NCI-H1436 (cell line): Measurements from ENCODE around the gene NT5DC2.

Experiments
- DNase-seq: peaks from one replicate; lab custom pipeline; 2025; lab: John Stamatoyannopoulos, UW

The NT5DC2 gene

DNA sequence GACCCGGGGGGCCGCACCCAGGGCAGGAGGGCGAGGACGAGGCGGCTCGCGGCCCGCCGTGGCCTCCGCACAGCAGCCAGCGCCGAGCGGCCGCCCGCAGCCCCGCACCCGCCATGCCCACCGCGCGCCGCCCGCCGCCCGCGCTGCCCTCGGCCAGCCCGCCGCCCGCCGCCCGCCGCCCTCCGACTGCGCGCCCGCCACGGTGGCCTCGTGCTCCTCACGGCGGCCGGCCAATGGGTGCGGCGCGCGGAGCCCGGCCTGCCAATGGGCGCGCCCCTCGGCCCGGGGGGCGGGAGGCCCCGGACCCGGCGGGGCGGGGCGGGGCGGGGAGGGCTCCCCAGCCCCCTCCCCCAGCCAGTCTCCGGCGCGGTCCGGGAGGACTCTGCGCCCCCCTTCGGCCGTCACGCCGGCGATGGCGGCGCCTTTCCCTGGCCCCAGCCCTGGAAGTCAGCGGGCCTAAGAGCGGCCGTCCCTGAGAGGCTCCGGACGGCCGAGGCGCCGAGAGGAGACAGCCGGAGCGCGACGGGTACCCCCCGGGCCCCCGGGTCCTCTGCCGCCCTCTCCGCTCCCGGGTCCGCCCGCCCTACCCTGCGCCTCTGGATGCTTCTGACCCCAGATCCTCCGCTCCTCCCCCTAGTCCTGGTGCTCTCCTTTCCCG lies at the start of gene NT5DC2:
Gene NT5DC2, minus strand, starts transcription at position 235 of the 658 bp plus-strand sequence. Its CDS starts 120 bp downstream, at position 115.
- DNase-seq = peak; percentile 39

DNA sequence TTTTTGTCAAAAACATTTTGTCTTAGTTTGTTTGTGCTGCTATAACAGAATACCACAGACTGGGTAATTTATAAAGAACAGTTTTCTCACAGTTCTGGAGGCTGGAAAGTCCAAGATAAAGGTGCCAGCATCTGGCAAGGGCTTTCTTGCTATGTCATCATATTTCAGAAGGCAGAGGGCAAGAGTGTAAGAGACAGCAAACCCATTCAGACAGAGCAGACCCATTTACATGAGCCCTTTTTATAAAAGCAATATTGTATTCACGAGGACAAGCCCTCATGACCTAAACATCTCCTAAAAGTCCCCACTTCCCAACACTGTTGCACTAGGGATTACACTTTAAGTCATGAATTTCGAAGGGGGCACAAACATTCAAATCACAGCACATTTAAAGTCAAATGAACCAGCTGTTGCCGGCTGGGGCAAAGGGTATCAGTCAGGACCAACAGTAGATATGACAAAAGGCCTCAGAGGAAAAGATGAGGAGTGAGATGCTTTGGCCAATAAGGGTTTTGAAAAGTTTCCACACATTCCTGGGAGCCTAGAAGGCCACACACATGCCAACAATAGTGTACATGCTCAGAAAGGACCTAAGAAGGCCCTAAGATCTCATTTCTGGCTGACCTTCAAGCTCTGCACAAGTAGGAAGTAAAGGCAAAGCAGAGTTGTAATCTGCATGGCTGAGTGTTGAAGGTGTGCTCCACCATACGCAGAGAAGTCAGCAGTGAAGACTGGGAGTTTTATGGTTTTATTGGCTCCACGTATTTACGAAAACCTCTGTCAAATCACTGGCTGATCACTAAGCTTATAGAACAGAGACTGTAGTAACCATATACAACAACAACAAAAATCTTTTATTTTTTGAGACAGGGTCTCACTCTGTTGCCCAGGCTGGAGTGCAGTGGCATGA lies 40.7 kb upstream of the NT5DC2 start:
- no peak for DNase-seq

DNA sequence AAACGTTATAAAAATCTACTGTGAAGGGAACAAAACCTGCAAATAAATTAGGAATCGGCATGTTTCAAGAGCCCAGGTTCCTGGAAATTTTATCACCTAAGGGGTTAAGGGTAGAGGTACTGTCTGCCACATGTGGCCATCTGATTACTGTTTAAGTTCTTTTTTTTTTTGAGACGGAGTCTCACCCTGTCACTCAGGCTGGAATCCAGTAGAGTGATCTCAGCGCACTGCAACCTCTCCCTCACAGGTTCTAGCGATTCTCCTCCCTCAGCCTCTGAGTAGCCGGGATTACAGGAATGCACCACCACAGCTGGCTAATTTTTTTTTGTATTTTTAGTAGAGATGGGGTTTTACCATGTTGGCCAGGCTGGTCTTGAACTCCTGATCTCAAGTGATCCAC lies 38.6 kb upstream of the NT5DC2 start:
- DNase-seq = no peak

DNA sequence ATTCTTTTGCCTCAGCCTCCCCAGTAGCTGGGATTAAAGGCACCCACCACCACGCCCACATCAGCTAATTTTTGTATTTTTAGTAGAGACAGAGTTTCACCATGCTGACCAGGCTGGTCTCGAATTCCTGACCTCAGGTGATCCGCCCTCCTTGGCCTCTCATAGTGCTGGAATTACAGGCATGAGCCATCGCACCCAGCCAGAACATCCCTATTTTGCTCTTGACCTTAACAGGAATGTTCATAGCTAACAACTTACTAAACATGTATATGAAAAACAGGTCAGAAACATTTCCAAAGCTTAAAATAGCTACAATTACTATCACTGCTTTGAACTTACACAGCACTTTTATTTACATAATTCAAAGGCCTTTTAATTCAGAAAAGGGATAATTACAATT lies 36.4 kb upstream of the NT5DC2 start:
- DNase-seq = no peak

DNA sequence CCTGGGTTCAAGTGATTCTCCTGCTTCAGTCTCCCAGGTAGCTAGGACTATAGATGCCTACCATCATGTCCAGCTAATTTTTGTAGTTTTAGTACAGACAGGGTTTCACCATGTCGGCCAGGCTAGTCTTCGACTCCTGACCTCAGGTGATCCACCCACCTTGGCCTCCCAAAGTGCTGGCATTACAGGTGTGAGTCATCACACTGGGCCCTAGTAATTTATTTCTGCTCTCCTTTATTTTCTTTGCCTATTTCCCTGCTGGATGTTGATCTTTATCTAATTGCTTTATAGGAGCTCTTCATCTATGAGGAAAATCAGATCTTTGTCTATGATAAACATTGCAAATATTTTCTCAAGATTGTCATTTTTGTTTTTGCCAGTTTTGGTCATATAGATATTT lies 34.4 kb upstream of the NT5DC2 start:
- no peak for DNase-seq

DNA sequence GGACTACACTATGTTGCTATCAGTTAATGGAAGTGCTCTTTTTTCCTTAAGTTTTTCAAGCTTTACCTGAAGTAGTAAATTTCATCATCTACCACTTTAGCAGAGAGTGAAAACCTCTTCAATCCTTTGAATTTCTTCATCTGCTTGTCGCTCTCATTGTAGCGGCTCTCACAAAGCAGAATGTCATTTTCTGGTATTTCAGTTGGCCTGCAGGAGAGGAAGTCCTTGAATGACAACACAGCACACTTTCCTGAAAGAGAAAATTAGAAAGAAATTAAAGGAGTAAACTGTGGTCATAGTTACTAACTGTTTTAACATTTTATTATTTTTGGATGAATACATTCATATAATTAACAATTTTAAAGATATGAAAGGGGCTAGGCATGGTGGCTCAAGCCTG lies 30.3 kb upstream of the NT5DC2 start:
- DNase-seq = no peak

DNA sequence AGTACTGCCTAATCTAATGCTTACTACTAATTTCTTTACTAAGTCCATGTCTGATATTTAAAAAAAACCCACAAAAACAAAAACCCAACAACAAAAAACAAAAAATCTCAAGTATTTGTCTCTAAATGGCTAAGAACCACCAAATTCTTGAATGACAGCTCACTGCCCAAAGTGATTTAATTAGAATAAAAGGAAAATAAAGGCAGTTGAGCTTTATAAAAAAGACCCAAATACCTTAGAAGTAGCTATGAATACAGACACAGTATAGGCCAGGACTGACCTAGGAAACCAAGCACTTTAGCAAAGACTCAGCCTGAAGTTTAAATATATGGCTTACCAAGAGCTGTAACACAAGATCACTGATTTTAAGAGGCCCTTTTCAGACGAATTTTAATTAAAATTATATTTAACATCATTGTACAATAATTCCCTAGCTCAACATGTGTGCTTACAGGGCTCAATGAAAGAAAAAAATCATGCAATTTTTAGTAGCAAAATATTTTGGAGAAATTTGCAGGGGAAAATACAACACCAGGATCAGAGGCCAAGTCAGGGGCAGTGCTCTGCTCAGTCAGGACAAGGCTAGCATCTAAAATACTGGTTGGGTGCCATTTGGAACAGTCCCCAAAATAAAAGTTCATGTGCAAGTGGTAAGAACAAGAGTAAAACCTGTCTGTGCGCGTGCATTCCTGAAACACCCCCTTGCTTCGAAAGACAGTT lies 27.5 kb upstream of the NT5DC2 start:
- DNase-seq = no peak

DNA sequence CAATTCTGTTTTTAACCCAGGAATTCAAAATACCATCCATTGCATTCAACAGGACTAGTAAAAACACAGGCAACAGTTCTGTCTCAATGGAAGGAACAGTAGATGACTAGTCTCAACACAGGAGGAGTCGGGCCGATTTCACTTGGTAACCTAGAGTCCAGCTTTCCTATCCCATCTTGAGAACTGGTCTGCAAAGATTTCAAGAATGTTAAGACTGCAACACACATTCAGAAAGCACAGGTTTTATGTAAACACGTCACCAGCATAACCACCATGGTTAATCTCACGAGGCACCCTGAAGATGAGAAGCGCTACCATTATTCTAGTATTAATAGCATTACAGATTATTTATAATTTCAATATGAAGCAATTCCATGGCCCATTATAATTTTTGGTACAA lies 24.8 kb upstream of the NT5DC2 start:
- DNase-seq = no peak

DNA sequence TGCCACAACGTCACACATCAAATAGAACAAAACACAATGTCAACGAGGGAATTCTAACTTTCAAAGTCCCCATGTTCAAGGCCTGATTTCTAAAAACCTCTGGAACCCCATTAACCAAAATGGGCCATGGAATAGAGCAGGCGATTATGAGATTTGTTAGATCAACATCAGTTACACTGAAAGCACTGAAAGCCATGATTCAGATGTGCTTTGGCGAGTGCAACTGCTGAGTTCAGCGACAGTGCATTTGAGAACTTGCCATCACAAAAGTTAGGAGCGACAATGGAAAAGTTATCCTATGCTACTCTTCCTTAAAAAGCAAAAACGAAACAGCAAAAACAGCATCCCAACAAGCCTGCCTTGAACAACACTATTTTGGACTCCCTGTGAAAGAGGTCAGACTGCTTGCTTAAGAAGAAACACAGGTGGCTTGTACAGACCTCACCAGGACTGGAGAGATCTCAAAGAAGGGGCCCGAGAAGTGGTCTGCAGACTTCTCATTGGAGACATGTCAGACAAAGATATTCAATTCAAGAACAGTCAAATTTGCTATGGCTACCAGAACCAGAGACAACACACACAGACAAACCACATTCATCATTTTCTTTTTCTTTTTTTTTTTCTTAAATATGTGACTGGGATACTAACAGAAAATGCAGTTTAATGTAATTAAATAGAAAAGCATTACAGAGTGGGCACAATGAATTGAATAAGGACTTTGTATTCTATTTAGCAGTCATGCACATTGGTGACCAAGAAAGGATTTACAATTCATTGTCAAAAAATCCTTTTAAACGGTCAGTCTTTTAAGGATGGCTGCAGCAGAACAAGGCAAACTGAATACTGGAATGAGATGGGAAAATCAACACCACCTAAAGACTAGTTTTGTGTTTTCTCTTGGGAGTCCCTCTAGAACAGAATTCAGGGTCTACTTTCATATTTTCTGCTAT lies 23.6 kb upstream of the NT5DC2 start:
- no peak for DNase-seq

DNA sequence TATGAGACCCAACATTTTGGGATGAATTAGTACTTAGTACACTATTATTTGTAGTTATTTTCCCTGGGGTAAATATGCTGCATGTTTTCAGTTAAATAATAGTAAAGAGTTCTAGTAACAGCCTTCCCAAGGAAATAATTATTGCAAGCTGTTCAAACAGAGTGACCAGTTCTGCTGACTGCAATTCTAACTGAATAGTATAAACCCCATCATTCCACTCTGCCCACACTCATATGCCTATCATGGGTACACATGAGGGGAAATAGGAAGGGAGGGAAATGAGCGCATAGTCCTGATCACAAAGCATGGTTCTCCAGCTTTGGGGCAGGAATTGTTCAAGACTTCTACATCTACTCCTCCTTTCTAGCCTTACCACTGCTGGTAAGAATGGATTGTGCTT lies 21.4 kb upstream of the NT5DC2 start:
- DNase-seq = no peak

DNA sequence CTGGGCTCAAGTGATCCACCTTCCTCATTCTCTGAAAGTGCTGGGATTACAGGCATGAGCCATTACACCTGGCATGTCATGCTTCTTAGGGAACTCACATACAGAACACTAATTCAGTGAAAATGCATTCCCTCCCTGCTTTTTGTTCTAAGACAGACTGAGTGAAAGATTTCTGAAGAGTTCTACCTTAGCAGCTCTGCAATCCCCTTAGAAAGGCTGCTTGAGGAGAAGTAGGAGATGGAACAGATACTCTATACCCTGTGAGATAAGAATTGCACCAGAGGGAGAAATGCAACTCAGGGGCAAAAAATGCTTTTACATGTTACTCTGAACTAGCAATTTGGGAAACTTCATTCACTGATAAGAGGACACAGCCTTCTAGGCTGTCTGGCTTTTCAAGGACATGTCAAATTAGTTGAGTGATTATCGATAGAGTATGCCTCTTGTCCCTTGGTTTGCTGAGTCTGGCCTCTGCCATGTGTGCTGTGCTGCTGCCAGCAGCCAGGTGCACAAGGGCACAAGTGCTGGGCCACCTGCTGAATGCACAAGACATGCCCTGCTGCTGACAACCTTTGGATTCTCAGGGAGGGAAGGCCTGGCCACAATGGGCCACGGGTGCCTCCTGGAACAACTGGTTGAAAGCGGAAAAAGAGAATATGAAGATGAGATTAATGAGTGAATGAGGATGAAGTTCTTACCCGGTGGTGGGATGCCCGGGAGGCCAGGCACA lies 20.5 kb upstream of the NT5DC2 start:
- no peak for DNase-seq

DNA sequence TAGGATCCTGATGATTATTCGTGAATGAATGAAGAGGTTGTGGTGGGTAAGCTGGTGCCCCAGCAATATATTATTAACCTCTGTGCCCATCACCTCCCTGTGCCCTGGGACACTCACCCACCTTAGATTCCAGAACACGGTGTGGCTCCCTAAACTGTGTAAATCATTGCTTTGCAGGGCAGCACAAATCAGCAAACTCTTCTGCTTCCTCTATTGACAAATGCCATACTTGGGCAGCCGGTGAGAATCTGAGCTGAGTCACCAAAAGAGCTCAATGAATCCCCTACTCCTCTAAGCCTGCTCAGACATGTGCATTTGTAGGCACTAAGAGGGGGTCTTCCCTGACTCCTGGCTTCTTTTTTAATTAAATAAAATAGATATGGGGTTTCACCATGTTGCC lies 18.4 kb upstream of the NT5DC2 start:
- no peak for DNase-seq

DNA sequence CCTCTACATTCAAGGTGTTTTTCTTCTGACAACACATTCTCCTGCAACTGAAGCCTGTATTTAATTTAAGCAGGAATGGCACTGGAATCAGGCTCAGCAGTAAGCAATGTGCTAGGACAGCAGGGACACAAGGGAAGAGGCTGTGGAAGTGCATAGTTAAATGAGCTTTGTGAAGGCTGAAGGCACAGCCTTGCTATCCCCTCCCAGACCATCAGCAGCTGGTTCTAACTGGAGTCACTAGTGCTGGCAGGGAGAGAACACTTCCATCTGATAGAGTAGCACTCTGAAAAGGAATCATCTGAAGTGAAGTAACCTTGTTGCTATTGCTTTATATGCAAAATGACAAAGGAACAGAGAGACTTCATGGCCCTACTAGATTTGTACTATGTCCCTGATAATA lies 17.5 kb upstream of the NT5DC2 start:
- no peak for DNase-seq

DNA sequence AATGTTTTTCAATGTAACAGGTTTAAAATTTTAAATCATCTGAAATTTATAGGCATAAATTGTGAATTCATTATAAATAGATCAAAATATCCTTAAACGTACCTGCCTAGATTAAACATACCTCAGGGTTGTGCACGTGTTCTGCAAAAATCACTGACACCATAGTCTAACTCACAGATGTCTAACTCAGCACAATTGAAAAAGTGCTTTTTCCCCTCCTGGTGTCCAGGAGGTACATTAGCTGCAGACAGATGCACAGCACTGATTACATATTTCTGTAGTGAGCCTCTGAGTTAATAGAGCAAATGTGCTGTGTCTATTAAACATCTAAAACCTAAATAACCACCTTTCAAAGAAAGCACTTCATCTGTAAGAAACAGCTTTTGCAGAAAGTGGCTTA lies 13.5 kb upstream of the NT5DC2 start:
- no peak for DNase-seq

DNA sequence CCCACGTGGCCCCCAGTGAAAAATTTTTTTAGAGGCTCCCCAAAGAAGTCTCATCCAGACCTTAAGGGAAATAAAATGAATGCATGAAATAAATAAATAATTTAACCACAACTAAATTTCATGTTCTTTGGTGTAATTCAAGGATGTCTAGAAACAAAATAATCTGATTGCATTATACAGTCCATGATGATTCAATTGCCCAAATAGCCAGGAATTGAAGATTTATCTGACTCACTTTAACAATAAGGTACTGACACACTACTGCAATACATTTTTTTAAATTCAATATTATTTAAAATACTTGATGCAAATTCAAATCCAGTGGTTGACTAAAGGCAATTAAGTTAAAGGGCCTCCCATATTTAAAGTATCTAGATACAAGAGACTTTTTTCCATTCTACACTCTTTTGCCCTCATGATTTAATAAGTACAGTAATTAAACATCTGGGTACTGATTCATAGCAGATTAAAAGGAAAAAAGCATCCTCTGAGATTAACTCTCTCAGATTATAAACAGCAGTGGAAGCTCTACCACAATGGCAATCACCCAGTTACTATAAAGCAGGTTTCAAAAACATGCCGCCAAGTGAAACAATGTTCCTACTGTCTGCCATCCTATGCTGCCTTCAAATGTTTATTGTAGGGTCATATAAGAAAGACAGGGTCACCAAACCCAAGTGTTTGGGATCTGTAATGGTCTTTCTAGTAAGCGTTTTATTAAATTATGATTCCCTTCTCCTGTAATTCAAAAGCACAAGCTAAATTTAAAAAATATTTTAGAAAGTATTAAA lies 12.6 kb upstream of the NT5DC2 start:
- no peak for DNase-seq

DNA sequence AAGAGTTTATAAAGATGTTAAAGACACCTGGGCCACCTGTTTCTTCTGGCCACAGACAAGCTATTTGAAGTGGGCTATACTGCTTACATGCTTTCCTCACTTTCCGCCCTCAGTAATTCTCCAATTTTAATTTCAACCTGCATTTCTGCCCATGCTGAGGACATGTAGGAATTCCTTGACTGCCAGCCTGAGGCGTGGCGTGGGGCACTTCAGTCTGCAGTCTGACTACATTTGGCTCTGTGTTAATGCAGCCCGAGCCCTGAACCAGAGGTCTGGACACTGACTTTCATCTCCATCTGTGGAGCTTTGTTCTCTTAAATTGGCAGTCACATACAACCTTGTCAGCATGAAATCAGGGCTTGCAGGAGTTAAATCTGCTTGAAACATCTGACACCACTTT lies 11.3 kb upstream of the NT5DC2 start:
- no peak for DNase-seq

DNA sequence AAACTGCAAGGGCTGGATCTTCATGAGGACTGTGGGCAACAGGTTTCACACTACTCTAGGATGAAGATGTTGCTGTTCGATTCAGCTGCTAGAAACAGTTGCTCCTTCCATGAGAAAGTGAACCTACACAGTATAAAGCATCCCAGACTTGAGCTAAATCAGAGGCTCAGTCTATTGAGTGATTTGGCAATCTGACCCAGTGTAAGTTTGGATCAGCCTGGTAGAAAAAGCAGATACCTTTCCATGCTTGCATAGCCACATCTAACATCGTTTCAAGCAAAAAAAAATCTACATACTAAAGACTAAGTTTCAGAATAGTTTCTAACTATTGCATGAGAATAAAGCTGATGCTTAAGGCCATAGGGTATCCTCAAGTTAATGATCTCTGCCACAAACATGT lies 7.4 kb upstream of the NT5DC2 start:
- no peak for DNase-seq

DNA sequence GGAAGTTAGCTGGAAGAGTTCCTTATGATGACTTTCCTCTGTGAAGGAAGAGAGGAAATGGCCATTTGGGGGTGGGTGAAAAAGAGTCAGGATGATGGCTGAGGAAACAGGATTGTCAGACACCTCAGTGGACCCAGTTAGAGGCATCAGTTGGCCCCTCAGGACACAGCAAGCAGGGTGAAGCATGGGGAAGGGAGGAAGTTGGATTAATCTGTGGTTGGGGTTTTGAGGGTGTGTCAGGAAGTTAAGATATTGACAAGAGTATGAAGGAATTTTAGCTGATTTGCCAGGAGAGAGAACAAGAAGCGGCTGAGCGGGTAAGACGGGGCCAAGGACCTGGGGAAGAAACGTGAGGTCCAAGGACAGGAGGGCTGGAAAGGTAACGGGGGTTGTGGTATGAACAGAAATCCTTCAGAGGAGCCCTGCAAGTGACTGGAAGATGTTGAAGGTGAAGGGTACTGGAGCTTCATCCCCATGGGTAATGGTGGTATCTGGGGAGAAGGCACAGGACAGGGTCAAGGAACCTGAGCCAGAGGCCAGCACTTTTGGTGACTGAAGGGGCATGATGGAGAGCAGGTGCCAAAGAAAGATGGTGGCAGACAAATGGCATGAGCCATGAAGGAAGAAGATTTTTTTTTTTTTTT lies 5.5 kb upstream of the NT5DC2 start:
- no peak for DNase-seq

DNA sequence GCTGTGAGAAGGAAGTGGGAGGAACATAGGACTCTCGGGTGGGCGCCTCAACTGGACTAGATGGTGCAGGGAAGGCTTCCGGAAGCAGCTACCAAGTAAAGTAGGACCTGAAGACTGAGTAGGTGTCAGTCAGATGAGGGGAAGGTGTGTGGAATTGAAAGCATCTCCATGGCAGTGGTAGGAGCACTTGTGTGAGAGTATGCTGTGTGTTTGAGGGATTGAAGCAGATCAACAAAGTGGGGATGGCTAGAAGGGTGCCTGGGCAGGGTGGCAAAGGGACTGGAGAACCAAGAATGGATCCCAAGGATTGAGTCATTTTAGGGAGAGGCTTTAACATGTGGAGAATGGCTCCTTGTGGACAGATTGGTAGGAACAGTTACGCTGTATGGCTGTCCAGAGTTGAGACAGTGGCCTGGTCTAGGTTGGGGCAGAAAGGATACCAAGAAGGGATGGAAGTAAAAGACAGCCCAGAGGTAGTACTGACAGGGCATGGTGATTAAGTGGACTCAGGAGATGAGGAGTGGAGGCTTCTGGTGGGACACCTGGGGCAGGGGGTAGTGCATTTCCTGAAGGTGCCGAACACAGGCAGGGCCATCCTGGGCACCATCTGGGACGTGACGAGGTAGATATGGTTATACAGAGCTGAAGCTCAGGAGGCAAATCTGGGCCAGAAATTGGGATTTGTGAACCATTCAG lies 4.2 kb upstream of the NT5DC2 start:
- no peak for DNase-seq
